ENCODE measurements around the gene UACA. TPM values are rescaled to one million over a fixed set of nuclear protein-coding genes. Genes with fewer than 3 reads are reported as not detected.

The UACA gene
- total and polyA plus RNA-seq, 2 donors from 2014 or later, result 49.6 to 92.7 TPM

DNA sequence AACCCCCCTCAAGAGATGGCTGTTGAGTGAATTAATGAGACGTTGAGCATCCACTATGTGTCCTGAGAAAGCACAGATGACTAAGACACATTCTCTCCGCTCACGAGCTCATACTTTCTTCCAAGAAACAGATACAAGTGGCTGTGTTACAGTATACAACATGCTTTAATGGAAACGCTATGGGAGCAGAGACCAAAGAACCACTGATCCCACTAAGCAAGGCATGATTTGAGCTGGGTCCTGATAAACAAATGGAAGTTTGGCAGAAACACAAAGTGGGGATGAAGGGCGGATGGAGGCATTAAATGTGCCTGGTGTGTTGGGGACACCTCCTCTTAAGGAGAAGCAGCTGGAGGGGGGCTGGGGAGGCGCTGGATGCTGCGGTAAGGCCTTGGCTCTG, 129.4 kb downstream of the UACA start:
- Histone ChIP-seq H3K27ac (ENCODE audit: low read depth in 2 of 2, low read length in 2 of 2) (no peak overlapping the region), H3K4me1 (ENCODE audit: control insufficient read depth in 2 of 3, insufficient read depth in 2 of 3, low read depth in 1 of 3, low read length in 3 of 3) (peaks cover 0 to 2% (median 0%) of the 10 kb centered on the region in 3 donors), H3K9ac (ENCODE audit: low read length in 3 of 3) (no peak overlapping the region), H3K9me3 (ENCODE audit: control insufficient read depth in 2 of 3, insufficient read depth in 1 of 3, low read length in 3 of 3) (no peaks in the 10 kb centered on the region), H3K4me3 (ENCODE audit: low read length in 3 of 3) (no peak overlapping the region), H3K27me3 (ENCODE audit: control insufficient read depth, insufficient read depth, low read length) (no peaks in the 10 kb centered on the region), H3K36me3 (ENCODE audit: control insufficient read depth in 2 of 3, insufficient read depth in 3 of 3, low read length in 3 of 3) (no peaks in the 10 kb centered on the region)
- no peak for TF ChIP-seq CTCF (IDR thresholded peaks at IDR 0.05; ENCODE audit: borderline replicate concordance, extremely low read depth, insufficient read depth)
- DNase-seq (no peak), FAIRE-seq (no peak)
- intact Hi-C loops (cut with DNase I), result no loop called here

DNA sequence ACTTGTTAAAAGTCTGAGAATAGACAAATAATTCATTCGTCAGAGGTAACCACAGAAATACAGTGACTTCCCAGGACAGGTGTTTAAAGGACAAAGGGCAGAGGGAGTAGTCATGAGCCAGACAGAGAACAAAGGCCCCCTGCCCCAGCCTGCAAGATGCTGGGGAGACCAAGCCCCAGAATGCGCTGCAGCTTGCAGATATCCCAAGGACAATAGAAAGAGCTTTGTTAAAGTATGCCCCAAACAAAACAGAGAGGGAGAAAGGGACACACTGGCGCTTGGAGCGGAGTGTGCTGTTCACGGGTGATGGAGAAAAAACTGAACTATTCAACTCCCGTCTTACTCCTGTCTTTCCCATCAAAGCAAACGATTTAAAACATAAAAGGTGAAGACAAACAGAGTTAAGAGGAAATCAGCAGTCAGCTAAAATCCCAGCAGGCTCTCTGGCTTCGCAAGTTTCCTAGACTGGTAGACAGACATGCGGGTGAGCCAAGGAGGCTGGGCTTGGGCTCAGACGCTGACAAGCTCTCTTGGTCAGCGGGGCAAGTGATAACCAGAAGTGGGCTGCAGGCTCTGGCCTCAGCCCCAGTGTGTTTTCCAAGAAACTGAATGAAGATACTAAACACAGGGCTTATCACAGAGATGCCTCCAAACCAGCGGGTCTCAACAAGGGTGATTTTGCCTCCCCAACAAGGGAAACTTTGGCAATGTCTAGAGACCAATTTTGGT, 130.1 kb downstream of the UACA start:
- Histone ChIP-seq H3K4me3 (ENCODE audit: low read length in 3 of 3) (no peak overlapping the region), H3K27me3 (ENCODE audit: control insufficient read depth, insufficient read depth, low read length) (no peaks in the 10 kb centered on the region), H3K9ac (ENCODE audit: low read length in 3 of 3) (no peak overlapping the region), H3K4me1 (ENCODE audit: control insufficient read depth in 2 of 3, insufficient read depth in 2 of 3, low read depth in 1 of 3, low read length in 3 of 3) (peaks cover 0 to 2% (median 0%) of the 10 kb centered on the region in 3 donors), H3K36me3 (ENCODE audit: control insufficient read depth in 2 of 3, insufficient read depth in 3 of 3, low read length in 3 of 3) (no peaks in the 10 kb centered on the region), H3K27ac (ENCODE audit: low read depth in 2 of 2, low read length in 2 of 2) (no peak overlapping the region), H3K9me3 (ENCODE audit: control insufficient read depth in 2 of 3, insufficient read depth in 1 of 3, low read length in 3 of 3) (no peaks in the 10 kb centered on the region)
- intact Hi-C loops (cut with DNase I), result no loop called here
- TF ChIP-seq CTCF (IDR thresholded peaks at IDR 0.05; ENCODE audit: borderline replicate concordance, extremely low read depth, insufficient read depth), result no peak
- DNase-seq (peak in 1 of 5 donors; percentile 29), FAIRE-seq (no peak)

DNA sequence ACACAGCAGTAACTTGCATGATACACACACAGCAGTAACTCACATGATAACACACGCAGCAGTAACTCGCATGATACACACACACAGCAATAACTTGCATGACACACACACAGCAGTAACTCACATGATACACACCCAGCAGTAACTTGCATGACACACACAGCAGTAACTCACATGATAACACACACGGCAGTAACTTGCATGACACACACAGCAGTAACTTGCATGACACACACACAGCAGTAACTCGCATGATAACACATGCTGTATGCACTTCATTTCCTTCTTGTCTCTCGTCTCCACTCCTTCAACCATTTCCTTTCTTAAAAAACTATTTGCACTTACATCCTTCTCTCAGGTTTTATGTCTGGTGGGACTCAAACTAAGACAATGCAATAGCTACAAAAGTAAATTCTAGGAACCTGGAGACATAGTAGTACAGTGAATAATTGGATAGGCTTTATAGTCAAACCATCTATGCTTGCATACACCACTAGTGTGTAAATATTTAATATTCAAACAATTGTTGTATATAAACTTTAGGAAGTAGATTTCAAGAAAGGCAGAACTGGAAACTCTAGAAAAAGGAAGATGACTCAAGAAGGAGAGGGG, 130.8 kb downstream of the UACA start:
- no peak for DNase-seq
- no peak for FAIRE-seq
- Histone ChIP-seq H3K4me3 (ENCODE audit: low read length in 3 of 3) (no peak overlapping the region), H3K9ac (ENCODE audit: low read length in 3 of 3) (no peak overlapping the region), H3K4me1 (ENCODE audit: control insufficient read depth in 2 of 3, insufficient read depth in 2 of 3, low read depth in 1 of 3, low read length in 3 of 3) (peaks cover 0 to 4% (median 0%) of the 10 kb centered on the region in 3 donors), H3K36me3 (ENCODE audit: control insufficient read depth in 2 of 3, insufficient read depth in 3 of 3, low read length in 3 of 3) (no peaks in the 10 kb centered on the region), H3K27me3 (ENCODE audit: control insufficient read depth, insufficient read depth, low read length) (no peaks in the 10 kb centered on the region), H3K27ac (ENCODE audit: low read depth in 2 of 2, low read length in 2 of 2) (no peak overlapping the region), H3K9me3 (ENCODE audit: control insufficient read depth in 2 of 3, insufficient read depth in 1 of 3, low read length in 3 of 3) (no peaks in the 10 kb centered on the region)
- TF ChIP-seq CTCF (IDR thresholded peaks at IDR 0.05; ENCODE audit: borderline replicate concordance, extremely low read depth, insufficient read depth), result no peak
- intact Hi-C loops (cut with DNase I), result no loop called here
